ENCODE results near the gene TUBA4A. TPM values are rescaled to one million over a fixed set of nuclear protein-coding genes. Genes with fewer than 3 reads are reported as not detected.

Gene TUBA4A
- total and polyA plus RNA-seq, 2 experiments from 2014 or later: 1.6 to 6.5 TPM

DNA sequence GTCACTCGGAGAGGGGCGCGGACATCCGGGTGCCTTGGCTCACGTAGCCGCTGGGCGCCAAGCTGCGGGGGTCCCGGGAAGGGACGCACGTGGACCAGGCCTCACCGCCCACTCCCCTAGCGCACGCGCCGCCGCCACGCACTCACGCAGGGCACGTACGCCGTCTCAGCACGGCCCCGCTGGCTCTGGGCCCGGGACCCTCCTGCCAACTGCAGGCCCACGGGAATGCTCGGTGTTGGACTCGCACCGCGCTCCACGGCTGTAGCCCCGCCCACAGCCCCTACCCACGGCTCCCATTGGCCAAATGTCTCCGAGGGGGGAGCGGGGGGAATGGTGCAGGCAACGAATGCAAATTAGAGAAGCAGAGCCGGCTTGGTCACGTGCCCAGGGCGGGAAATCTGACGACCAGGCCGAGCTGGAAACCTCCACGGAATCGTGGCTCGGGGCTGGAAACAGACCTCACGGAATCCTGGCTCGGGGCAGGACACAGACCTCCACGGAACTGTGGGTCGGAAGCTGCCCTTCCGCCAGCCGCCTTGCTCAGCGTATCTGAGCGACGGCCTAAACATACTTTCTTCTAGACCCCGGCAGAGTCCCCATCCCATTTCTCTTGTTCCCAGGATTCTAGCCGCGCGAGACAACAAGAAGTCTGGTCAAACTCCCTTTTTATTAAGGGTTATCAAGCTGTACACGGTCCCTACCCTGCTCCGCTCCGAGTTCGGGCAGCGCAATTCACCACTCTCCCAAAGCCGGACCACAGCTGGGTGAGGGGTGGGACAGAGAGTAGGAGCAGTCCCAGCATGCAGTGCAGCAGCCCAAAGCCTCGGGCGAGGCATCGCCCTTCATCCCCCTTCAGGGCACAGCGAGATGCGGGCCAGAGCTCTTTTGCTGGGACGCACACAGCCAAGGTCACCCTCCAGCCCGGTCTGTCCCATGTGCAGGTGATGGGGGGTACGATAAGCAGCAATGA is 34.7 kb downstream of the TUBA4A start, which contains the start of gene ABCB6:
TSS of gene ABCB6 (minus strand) at position 227 of the 970 bp plus-strand sequence. CDS start 285 bp downstream, outside the sequence.
- Histone ChIP-seq H3K9me3 (ENCODE audit: low read depth) (no peaks in the 10 kb centered on the region), H3K4me3 (peak within 1 kb of the TSS; percentile 34), H3K4me1 (ENCODE audit: low read depth) (peaks cover 12% of the 10 kb centered on the region), H3K27ac (peak within 1 kb of the TSS; percentile 80), H3K36me3 (peaks cover 40% of the 10 kb centered on the region), H3K27me3 (no peaks in the 10 kb centered on the region)
- peak; percentile 93 to 98 for DNase-seq (ENCODE audit: low read depth in 1 of 2, low spot score in 1 of 2)
- TF ChIP-seq, protein P1, sequence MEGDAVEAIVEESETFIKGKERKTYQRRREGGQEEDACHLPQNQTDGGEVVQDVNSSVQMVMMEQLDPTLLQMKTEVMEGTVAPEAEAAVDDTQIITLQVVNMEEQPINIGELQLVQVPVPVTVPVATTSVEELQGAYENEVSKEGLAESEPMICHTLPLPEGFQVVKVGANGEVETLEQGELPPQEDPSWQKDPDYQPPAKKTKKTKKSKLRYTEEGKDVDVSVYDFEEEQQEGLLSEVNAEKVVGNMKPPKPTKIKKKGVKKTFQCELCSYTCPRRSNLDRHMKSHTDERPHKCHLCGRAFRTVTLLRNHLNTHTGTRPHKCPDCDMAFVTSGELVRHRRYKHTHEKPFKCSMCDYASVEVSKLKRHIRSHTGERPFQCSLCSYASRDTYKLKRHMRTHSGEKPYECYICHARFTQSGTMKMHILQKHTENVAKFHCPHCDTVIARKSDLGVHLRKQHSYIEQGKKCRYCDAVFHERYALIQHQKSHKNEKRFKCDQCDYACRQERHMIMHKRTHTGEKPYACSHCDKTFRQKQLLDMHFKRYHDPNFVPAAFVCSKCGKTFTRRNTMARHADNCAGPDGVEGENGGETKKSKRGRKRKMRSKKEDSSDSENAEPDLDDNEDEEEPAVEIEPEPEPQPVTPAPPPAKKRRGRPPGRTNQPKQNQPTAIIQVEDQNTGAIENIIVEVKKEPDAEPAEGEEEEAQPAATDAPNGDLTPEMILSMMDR (IDR thresholded peaks at IDR 0.05; ENCODE audit: low read depth, low read length): no peak

DNA sequence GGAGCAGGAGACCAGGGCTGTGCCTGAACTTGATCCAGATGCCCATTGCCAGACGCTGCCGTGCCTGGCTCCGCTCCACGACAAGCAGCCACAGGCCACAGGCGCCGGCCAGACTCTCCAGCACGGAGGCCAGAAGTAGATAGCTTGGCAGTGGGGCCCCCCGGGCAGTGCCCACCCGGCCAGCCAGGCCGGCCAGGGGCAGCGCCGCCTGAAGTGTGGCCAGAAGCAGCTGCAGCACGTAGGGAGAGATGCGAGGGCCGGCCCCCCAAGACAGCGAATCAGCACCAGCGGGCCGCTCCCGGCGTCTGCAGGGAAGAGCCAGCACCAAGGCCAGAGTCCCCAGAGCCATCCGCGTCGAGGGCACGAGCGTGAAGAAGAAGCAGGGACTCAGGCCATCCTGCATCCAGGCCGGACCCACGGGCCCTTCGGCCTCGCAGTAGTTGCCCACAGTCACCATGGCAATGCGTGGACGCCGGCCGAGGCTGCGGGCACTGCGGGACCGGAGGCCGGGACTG is 35.4 kb downstream of the TUBA4A start:
- TF ChIP-seq, protein P1 (IDR thresholded peaks at IDR 0.05; ENCODE audit: low read depth, low read length): no peak
- Histone ChIP-seq H3K27me3 (no peaks in the 10 kb centered on the region), H3K4me1 (ENCODE audit: low read depth) (peaks cover 12% of the 10 kb centered on the region), H3K36me3 (peaks cover 33% of the 10 kb centered on the region), H3K27ac (peak overlapping the region; percentile 80), H3K9me3 (ENCODE audit: low read depth) (no peaks in the 10 kb centered on the region), H3K4me3 (peak overlapping the region; percentile 34)
- peak; percentile 81 to 90 for DNase-seq (ENCODE audit: low read depth in 1 of 2, low spot score in 1 of 2)

DNA sequence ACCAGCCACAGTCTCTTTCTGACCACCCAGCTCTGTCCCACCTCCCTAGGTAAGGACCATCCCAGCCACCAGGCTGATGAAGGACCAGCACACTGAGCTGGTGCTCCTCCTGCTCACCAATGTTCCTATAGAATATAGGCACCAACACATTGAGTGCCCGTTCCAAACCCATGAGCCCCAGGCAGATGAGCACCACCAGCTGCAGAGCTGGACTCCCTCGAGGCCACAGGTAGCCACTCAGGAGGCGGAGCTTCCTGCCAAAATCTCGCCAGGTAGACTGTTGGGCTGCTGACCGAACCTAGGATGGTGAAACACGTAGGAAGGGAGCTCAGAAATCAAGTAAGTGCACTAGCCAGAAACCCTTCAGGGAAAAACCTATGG is 37.2 kb downstream of the TUBA4A start:
- TF ChIP-seq, protein P1 (IDR thresholded peaks at IDR 0.05; ENCODE audit: low read depth, low read length): no peak
- H3K4me3 ChIP-seq: no peak overlapping the region
- H3K27ac ChIP-seq: no peak overlapping the region
- peaks cover 12% of the 10 kb centered on the region for H3K4me1 ChIP-seq (ENCODE audit: low read depth)
- H3K36me3 ChIP-seq: peaks cover 18% of the 10 kb centered on the region
- DNase-seq (ENCODE audit: low read depth in 1 of 2, low spot score in 1 of 2): no peak
- H3K9me3 ChIP-seq (ENCODE audit: low read depth): no peaks in the 10 kb centered on the region
- no peaks in the 10 kb centered on the region for H3K27me3 ChIP-seq

DNA sequence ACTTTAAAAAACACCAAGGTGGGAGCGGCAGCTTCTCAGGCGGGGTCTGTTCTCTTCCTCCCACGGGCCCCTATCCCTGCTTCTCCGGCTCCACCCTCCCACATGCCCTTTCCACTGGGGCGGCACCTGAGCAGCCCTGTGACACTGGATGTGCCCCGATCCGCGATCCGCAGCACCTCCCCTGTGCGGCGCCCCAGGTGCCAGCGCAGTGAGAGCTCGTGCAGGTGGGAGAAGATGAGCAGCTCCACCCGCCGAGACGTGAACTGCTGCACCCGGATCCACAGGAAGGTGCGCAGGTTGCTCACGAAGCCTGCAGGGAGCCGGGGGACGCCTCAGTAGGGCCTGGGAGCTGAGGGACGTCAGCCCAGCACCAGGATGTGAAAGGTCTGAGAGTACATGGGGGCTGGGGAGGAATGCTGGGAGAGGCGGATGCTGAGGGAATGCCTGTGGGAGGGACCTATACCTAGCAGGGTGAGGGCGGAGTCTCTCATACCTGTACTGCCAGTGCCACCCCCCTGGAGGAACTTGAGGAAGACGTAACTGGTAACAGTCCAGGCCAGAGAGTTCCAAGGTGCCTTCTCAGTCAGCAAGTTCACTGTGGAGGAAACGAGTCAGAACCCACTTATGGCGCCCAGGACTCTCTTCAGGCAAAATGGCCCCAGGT is 37.7 kb downstream of the TUBA4A start:
- DNase-seq (ENCODE audit: low read depth in 1 of 2, low spot score in 1 of 2): no peak
- TF ChIP-seq, protein P1 (IDR thresholded peaks at IDR 0.05; ENCODE audit: low read depth, low read length): no peak

DNA sequence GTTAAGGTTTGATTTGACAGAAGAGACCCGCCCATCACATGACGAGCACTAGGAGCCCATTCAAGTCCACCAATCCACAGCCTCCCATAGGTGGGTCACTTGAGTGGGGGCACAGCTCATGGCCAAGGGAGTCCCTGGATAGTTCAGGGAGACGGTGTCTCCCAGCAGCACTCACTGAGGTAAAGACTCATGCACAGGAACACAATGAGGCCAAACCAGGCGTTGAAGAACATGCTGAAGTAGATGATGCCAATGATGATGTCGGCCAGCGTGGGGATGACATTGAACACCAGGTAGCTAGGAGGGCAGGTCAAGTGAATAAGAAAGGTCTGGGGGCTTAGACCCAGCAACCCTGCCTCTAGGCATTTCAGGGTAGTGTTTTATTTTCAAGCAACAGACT is 38.9 kb downstream of the TUBA4A start:
- peaks cover 3% of the 10 kb centered on the region for H3K36me3 ChIP-seq
- no peak overlapping the region for H3K27ac ChIP-seq
- no peaks in the 10 kb centered on the region for H3K27me3 ChIP-seq
- TF ChIP-seq, protein P1 (IDR thresholded peaks at IDR 0.05; ENCODE audit: low read depth, low read length): no peak
- no peaks in the 10 kb centered on the region for H3K9me3 ChIP-seq (ENCODE audit: low read depth)
- no peak for DNase-seq (ENCODE audit: low read depth in 1 of 2, low spot score in 1 of 2)
- H3K4me3 ChIP-seq: no peak overlapping the region
- peaks cover 12% of the 10 kb centered on the region for H3K4me1 ChIP-seq (ENCODE audit: low read depth)

More for the DNA sequence above, 37.7 kb downstream of the TUBA4A start:
- Histone ChIP-seq H3K36me3 (peaks cover 13% of the 10 kb centered on the region), H3K9me3 (ENCODE audit: low read depth) (no peaks in the 10 kb centered on the region), H3K27me3 (no peaks in the 10 kb centered on the region), H3K27ac (no peak overlapping the region), H3K4me3 (no peak overlapping the region), H3K4me1 (ENCODE audit: low read depth) (peaks cover 12% of the 10 kb centered on the region)

Data from cardiac muscle cell (in vitro differentiated cells and primary cell).